ENCODE results near the gene MAPKBP1. TPM values are rescaled to one million over a fixed set of nuclear protein-coding genes. Genes with fewer than 3 reads are reported as not detected.

The MAPKBP1 gene
- polyA plus RNA-seq, 1 experiment, result 8.3 TPM

- TF ChIP-seq, protein P1, sequence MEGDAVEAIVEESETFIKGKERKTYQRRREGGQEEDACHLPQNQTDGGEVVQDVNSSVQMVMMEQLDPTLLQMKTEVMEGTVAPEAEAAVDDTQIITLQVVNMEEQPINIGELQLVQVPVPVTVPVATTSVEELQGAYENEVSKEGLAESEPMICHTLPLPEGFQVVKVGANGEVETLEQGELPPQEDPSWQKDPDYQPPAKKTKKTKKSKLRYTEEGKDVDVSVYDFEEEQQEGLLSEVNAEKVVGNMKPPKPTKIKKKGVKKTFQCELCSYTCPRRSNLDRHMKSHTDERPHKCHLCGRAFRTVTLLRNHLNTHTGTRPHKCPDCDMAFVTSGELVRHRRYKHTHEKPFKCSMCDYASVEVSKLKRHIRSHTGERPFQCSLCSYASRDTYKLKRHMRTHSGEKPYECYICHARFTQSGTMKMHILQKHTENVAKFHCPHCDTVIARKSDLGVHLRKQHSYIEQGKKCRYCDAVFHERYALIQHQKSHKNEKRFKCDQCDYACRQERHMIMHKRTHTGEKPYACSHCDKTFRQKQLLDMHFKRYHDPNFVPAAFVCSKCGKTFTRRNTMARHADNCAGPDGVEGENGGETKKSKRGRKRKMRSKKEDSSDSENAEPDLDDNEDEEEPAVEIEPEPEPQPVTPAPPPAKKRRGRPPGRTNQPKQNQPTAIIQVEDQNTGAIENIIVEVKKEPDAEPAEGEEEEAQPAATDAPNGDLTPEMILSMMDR (IDR thresholded peaks at IDR 0.05; ENCODE audit: insufficient read depth, low read depth, low read length), result no peak
- ChIA-PET CTCF (no interaction called here), POLR2A (no interaction called here)
- H3K27me3 ChIP-seq (ENCODE audit: control insufficient read depth, insufficient read depth, low read length), result peaks cover 13% of the 10 kb centered on the region
- DNase-seq (ENCODE audit: low read depth), result no peak
- no peak overlapping the region for H3K4me3 ChIP-seq (ENCODE audit: low read depth, low read length)
- H3K36me3 ChIP-seq (ENCODE audit: control insufficient read depth, insufficient read depth, low read length), result no peaks in the 10 kb centered on the region
Observed at GRCh38 chr15:41857316-41857715, 83.0 kb downstream of the MAPKBP1 start.

GRCh38 chr15:41858756-41859155 is 84.5 kb downstream of the MAPKBP1 start:
- ChIA-PET POLR2A (no interaction called here), CTCF (no interaction called here)
- H3K27me3 ChIP-seq (ENCODE audit: control insufficient read depth, insufficient read depth, low read length), result peaks cover 15% of the 10 kb centered on the region
- DNase-seq (ENCODE audit: low read depth), result no peak
- no peak overlapping the region for H3K4me3 ChIP-seq (ENCODE audit: low read depth, low read length)
- no peaks in the 10 kb centered on the region for H3K36me3 ChIP-seq (ENCODE audit: control insufficient read depth, insufficient read depth, low read length)
- TF ChIP-seq, protein P1 (IDR thresholded peaks at IDR 0.05; ENCODE audit: insufficient read depth, low read depth, low read length), result no peak

GRCh38 chr15:41860049-41860828 is 86.0 kb downstream of the MAPKBP1 start:
- TF ChIP-seq, protein P1 (IDR thresholded peaks at IDR 0.05; ENCODE audit: insufficient read depth, low read depth, low read length), result no peak
- H3K36me3 ChIP-seq (ENCODE audit: control insufficient read depth, insufficient read depth, low read length), result no peaks in the 10 kb centered on the region
- CTCF ChIA-PET, result interaction anchor here (0.9 to 1.5 kb wide), 2 partner anchors 13 to 48 kb away, joined by 3 read pairs; no protein-coding TSS in a partner anchor
- H3K4me3 ChIP-seq (ENCODE audit: low read depth, low read length), result no peak overlapping the region
- no peak for DNase-seq (ENCODE audit: low read depth)
- peaks cover 12% of the 10 kb centered on the region for H3K27me3 ChIP-seq (ENCODE audit: control insufficient read depth, insufficient read depth, low read length)
- POLR2A ChIA-PET, result interaction anchor here (0.6 kb wide), 1 partner anchor 32 kb away, joined by 3 read pairs; no protein-coding TSS in a partner anchor

DNA sequence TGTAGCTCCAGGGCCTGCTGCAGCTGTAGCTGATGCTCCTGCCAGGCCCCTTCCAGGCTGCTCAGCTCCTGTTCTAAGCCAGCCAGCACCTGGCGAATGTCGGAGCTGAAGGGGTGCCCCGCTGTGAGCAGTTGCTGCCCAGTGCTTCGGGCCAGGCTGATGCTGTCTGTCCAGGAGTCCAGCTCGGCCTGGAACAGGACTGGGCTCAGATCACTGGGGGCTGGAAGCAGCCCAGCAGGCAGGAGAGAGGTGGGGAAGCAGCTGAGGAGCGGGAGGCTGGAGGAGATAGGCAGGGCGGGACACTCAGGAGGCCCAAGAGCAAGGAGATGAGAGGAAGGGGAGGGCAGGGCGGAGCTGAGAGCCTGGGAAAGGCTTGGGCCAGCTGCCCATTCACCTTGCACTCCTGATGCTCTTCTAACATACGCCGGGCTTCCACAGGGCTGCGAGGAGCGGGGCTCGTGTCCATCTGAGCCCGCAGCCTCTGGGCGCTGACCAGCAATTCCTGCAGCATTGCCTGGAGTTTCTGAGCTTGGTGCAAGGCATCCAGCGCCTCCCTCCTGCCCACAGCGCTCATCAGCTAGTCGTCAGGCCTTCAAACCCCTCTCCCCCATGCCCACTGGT is 87.6 kb downstream of the MAPKBP1 start:
- ChIA-PET CTCF (interaction anchor here (0.6 to 1.5 kb wide), 3 partner anchors 15 to 305 kb away, joined by 3 read pairs; no protein-coding TSS in a partner anchor), POLR2A (no interaction called here)
- Histone ChIP-seq H3K4me3 (ENCODE audit: low read depth, low read length) (no peak overlapping the region), H3K36me3 (ENCODE audit: control insufficient read depth, insufficient read depth, low read length) (no peaks in the 10 kb centered on the region), H3K27me3 (ENCODE audit: control insufficient read depth, insufficient read depth, low read length) (peaks cover 12% of the 10 kb centered on the region)
- TF ChIP-seq, protein P1 (IDR thresholded peaks at IDR 0.05; ENCODE audit: insufficient read depth, low read depth, low read length), result no peak
- DNase-seq (ENCODE audit: low read depth), result no peak

DNA sequence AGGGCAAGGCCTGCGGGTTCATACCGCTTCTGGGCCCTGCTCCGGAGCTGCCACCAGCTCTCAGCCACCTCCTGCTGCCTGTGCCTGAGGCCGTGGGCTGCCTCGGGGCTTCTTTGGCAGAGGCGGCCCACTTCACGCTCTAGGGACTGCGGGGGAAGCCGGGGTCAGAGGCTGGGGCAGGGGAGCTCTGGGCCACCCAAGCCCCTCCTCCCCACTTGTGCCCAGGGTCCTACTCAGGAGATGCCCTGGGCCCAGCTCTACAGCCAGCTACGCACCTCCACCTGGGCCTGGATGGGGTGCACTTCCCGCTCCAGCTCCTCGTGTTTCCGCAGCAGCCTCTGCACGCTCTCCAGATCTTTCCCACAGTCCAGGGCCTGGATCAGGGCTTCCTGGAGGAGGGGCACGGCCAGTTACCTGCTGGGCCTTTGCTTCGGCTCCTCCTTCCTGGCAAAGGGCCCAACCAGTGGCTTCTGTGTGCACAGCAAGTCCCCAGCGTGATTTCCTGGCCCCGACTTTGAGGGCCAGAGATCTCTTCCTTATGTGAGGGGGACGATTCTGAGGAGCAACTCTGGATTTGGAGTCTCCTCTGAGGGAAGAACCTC is 88.3 kb downstream of the MAPKBP1 start:
- TF ChIP-seq, protein P1 (IDR thresholded peaks at IDR 0.05; ENCODE audit: insufficient read depth, low read depth, low read length), result no peak
- DNase-seq (ENCODE audit: low read depth), result no peak
- ChIA-PET CTCF (interaction anchor here (0.7 kb wide), 1 partner anchor 44 kb away, joined by 3 read pairs; no protein-coding TSS in a partner anchor), POLR2A (no interaction called here)
- no peaks in the 10 kb centered on the region for H3K36me3 ChIP-seq (ENCODE audit: control insufficient read depth, insufficient read depth, low read length)
- peaks cover 13% of the 10 kb centered on the region for H3K27me3 ChIP-seq (ENCODE audit: control insufficient read depth, insufficient read depth, low read length)
- no peak overlapping the region for H3K4me3 ChIP-seq (ENCODE audit: low read depth, low read length)

All from BJ (cell line).